GM10248 (cell line): ENCODE results near the gene ATPAF1.

Experiments used
- CTCF ChIA-PET: fragments of 300-600 bp; sonication (Branson Sonifier 250); formaldehyde crosslinking; extraction: SDS; loops from one replicate; lab custom pipeline; 2021; ENCODE audit warnings: antibody characterized with exemption; lab: Yijun Ruan, JAX
- POLR2A ChIA-PET: fragments of 350-650 bp; sonication (Branson Sonifier 250); formaldehyde crosslinking; extraction: SDS; loops from one replicate; lab custom pipeline; 2020; ENCODE audit warnings: antibody characterized with exemption; lab: Yijun Ruan, JAX
- DNase-seq: peaks from one replicate; pipeline ENCODE4 v3.0.0; 2012; ENCODE audit errors: extremely low spot score
- TF ChIP-seq, protein P1 (sequence below): IDR thresholded peaks from 2 replicates; pipeline ENCODE4 v1.5.1; 2012; ENCODE audit warnings: mild to moderate bottlenecking, low read depth; ENCODE audit errors: extremely low read depth, missing control alignments, control extremely low read depth

The ATPAF1 gene

DNA sequence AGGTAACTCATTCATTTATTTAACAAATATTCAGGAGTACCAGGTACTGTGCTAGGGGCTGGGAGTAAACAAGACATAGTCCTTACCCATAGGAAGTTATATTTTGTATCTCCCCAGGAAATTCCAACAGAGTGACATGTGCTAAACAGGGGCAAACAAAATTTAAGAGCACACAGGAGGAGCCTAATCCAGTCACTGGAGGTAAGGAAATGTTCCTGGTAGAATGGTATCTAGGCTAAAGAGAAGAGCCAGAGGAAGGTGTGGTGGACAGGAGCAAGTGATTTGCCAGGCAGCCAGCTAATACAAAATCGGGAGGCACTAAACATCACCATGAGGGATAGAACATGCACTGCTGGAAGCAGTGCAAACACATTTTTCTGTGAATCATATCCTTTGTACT, 13.9 kb upstream of the ATPAF1 start:
- TF ChIP-seq, protein P1, sequence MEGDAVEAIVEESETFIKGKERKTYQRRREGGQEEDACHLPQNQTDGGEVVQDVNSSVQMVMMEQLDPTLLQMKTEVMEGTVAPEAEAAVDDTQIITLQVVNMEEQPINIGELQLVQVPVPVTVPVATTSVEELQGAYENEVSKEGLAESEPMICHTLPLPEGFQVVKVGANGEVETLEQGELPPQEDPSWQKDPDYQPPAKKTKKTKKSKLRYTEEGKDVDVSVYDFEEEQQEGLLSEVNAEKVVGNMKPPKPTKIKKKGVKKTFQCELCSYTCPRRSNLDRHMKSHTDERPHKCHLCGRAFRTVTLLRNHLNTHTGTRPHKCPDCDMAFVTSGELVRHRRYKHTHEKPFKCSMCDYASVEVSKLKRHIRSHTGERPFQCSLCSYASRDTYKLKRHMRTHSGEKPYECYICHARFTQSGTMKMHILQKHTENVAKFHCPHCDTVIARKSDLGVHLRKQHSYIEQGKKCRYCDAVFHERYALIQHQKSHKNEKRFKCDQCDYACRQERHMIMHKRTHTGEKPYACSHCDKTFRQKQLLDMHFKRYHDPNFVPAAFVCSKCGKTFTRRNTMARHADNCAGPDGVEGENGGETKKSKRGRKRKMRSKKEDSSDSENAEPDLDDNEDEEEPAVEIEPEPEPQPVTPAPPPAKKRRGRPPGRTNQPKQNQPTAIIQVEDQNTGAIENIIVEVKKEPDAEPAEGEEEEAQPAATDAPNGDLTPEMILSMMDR, result no peak
- DNase-seq, result no peak
- ChIA-PET CTCF (interaction anchor here (1.2 to 1.6 kb wide), 3 partner anchors 15 to 30 kb away, joined by 3 read pairs; no protein-coding TSS in a partner anchor), POLR2A (no interaction called here)

DNA sequence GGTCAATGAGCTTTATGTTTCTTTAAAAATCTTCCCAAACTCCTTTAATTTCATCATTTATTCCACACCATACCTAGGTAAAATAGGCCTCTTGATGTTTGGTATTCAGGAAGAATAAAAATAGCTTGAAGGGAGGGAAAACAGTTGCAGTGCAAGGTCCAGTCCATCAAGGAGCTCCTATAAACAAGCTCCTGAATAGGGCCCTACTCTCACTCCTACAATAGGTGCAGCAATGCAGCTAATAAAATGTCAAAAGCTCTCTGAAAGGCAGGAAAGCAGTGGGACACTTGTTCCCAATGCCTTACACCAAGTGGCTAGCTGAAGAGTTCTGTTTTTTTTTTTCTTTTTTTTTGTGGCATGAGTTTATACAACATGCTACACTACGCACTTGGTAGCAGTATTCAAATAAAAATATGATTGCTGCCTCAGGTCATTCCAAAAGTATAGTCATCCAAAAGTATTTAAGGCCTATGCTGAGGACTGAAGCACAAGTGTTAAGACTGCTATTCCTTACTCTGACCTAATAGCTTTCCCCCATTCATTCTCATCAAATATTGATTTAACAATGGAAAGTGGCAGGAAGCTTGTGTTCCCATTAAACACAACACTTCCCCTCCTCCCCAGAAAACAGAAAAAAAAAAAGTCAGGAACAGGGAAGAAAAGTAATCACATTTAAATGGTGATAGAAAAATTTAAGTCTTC, 13.3 kb upstream of the ATPAF1 start:
- no peak for DNase-seq

DNA sequence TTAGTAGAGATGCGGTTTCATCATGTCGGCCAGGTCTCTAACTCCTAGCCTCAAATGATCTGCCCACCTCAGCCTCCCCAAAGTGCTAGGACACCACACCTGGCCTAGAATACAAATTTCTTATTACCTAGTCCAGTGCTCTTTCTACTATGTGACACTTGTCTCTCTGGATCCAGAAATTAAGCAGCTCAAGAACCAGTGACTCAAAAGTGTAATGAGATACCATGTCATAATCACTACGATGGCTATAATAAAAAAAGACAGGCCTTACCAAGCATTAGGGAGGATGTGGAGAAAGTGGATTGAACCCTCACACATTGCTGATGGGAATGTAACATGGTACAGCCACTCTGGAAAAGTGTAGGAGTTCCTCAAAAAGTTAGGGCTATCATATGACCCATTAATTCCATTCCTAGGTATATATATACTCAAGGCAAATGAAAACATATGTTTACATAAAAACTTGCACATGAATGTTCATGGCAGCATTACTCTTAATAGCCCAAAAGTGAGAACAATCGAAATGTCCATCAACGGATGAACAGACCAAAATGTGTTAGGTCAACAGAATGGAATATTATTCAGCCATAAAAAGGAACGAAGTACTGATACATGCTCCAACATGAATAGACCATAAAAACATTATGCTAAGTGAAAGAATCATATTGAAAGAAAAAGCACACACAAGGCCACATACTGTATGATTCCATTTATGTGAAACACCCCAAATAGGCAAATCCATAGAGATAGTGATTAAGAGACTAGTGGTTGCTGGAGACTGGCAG, 11.8 kb upstream of the ATPAF1 start:
- TF ChIP-seq, protein P1, result no peak
- no peak for DNase-seq
- ChIA-PET CTCF (interaction anchor here (1.4 to 3.8 kb wide), 2 partner anchors 12 to 34 kb away, joined by 3 to 18 read pairs; partner anchors contain the start of gene ATPAF1), POLR2A (no interaction called here)

More for the DNA sequence above, 13.3 kb upstream of the ATPAF1 start:
- ChIA-PET POLR2A (interaction anchor here (0.6 kb wide), 1 partner anchor 74 kb away, joined by 3 read pairs; no protein-coding TSS in a partner anchor), CTCF (interaction anchor here (0.7 to 1.6 kb wide), 5 partner anchors 14 to 142 kb away, joined by 3 read pairs; no protein-coding TSS in a partner anchor)
- TF ChIP-seq, protein P1, result no peak

DNA sequence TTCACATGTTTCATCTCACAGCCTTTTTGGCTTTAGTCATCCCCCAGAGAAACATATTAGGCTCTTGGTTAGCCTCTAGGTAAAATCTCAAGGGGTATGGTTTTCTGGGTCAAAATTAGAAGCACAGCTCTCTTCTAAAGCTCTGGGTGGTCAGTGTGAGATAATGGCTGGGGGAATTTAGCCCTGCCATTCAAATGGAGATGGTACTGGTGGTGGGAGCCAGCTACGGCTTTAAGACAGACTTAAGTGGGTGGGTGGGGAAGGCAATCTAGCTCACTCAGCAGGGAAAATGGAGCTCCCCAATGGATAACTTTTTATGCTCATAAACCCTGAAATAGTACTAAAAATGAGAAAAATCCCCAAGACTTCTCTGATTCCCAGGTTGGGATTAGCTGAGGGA, 9.2 kb upstream of the ATPAF1 start:
- DNase-seq, result no peak
- POLR2A ChIA-PET, result no interaction called here
- CTCF ChIA-PET, result interaction anchor here (1.0 to 3.8 kb wide), 7 partner anchors 9 to 48 kb away, joined by 3 to 18 read pairs (median 6); partner anchors contain the start of gene ATPAF1
- TF ChIP-seq, protein P1, result no peak

DNA sequence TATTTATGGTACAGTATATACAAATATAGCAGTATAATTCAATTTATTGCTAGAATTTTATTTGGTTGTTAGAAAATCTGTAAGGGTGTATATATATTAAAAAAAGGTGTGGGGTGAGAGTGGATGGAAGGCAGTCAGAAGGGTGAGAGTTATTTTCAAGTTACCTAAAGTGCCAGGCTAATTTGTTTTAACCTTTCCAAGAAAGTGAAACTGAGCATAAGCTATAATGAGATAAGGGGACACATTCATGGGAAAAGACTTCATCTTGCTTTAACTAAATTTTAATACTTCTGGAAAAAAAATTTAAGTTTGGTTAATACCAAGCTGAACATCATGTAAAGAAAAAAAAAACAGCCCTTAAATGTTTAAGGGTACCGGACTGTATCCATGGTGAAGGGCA, 8.4 kb upstream of the ATPAF1 start:
- DNase-seq, result no peak
- TF ChIP-seq, protein P1, result no peak
- CTCF ChIA-PET, result interaction anchor here (1.4 to 3.8 kb wide), 6 partner anchors 8 to 49 kb away, joined by 3 to 18 read pairs (median 9); partner anchors contain the start of gene ATPAF1
- POLR2A ChIA-PET, result no interaction called here
